Measurements from ENCODE around the gene PRKCG.

Gene PRKCG

DNA sequence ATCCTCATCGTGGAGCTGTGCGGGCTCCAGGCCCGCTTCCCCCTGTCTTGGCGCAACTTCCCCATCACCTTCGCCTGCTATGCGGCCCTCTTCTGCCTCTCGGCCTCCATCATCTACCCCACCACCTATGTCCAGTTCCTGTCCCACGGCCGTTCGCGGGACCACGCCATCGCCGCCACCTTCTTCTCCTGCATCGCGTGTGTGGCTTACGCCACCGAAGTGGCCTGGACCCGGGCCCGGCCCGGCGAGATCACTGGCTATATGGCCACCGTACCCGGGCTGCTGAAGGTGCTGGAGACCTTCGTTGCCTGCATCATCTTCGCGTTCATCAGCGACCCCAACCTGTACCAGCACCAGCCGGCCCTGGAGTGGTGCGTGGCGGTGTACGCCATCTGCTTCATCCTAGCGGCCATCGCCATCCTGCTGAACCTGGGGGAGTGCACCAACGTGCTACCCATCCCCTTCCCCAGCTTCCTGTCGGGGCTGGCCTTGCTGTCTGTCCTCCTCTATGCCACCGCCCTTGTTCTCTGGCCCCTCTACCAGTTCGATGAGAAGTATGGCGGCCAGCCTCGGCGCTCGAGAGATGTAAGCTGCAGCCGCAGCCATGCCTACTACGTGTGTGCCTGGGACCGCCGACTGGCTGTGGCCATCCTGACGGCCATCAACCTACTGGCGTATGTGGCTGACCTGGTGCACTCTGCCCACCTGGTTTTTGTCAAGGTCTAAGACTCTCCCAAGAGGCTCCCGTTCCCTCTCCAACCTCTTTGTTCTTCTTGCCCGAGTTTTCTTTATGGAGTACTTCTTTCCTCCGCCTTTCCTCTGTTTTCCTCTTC lies 8.0 kb upstream of the PRKCG start:
- DNase-seq, result no peak

DNA sequence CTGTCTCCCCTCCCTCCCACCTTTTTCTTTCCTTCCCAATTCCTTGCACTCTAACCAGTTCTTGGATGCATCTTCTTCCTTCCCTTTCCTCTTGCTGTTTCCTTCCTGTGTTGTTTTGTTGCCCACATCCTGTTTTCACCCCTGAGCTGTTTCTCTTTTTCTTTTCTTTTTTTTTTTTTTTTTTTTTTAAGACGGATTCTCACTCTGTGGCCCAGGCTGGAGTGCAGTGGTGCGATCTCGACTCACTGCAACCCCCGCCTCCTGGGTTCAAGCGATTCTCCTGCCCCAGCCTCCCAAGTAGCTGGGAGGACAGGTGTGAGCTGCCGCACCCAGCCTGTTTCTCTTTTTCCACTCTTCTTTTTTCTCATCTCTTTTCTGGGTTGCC lies 7.4 kb upstream of the PRKCG start:
- no peak for DNase-seq

DNA sequence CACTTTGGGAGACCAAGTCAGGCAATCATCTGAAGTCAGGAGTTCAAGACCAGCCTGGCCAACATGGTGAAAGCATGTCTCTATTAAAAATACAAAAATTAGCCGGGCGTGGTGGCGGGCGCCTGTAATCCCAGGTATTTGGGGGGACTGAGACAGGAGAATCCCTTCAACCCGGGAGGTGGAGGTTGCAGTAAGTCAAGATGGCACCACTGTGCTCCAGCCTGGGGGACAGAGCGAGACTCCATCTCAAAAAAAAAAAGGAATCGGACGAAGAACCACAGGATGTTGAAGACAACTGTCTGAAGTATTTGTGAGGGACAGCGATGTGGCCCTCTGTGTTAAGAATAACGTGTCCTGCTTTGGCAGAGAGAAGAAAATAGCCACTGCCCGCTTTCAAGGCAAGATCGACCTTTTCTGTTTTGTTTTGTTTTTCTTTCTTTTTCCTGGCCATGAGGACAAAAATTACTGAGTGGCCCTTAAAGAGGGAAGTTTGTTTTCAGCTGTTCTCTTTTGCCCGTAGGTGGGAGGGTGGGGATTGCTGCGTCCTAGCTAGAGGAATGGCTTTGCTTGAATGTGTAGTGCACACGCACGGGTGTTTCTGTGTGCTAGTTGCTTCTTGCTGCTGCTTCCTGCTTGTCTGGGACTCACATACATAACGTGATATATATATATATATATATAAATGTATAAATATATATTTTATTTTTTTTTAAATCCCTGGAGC lies 6.2 kb upstream of the PRKCG start:
- DNase-seq, result no peak

DNA sequence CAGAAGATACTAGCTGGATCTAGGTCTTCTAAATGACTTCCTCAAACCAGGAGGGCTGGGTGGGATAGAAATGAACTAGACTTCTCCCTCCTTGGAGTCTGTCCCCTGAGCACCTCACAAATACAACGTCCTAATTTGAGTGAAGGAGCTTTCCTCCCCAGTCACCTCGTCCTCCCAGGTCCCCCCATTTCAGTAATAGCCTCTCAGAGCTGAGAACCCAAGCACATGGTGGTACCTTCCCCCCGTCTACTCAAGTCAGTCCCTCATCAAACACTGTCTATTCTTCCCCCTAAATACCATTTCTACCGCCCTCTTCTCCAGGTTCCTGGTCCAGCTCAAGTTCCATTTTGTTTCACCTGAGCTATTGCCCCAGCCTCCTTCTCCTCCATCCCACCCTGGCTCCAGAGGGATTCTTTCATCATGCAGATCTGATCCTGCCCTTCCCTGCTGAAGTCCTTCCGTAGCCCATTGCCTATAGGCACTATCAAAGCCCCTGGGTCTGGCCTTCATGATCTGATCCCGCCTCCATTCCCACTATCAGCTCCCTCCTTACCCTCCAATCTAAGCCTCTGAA lies 5.3 kb upstream of the PRKCG start:
- DNase-seq, result no peak

DNA sequence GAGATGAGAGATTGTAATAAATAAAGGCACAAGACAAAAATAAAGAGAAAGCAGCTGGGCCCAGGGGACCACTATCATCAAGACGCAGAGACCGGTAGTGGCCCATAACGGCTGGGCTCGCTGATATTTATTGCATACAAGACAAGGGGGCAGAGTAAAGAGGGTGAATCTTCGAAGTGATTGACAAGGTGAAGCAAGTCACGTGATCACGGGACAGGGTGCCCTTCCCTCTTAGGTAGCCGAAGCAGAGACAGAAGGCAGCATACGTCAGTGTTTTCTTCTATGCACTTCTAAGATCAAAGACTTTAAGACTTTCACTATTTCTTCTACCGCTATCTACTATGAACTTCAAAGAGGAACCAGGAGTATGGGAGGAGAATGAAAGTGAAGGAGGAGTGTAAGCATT lies 4.6 kb upstream of the PRKCG start:
- no peak for DNase-seq

DNA sequence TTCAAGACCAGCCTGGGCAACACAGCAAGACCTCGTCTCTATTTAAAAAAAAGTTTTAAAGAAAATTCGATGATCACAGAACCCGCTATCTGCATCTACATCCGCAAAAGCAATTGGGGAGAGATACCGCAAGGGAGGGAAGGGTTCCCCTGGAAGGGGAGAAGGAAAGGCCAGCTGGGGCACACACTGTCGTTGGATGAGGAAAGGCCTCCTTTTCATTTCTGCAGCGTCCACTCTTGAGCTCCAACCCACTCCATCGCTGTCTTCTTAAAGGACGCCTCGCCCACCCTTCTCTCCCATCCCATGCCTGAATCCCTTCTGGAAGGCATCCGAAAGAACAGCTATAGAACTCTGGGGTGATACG lies 3.2 kb upstream of the PRKCG start:
- DNase-seq, result no peak

DNA sequence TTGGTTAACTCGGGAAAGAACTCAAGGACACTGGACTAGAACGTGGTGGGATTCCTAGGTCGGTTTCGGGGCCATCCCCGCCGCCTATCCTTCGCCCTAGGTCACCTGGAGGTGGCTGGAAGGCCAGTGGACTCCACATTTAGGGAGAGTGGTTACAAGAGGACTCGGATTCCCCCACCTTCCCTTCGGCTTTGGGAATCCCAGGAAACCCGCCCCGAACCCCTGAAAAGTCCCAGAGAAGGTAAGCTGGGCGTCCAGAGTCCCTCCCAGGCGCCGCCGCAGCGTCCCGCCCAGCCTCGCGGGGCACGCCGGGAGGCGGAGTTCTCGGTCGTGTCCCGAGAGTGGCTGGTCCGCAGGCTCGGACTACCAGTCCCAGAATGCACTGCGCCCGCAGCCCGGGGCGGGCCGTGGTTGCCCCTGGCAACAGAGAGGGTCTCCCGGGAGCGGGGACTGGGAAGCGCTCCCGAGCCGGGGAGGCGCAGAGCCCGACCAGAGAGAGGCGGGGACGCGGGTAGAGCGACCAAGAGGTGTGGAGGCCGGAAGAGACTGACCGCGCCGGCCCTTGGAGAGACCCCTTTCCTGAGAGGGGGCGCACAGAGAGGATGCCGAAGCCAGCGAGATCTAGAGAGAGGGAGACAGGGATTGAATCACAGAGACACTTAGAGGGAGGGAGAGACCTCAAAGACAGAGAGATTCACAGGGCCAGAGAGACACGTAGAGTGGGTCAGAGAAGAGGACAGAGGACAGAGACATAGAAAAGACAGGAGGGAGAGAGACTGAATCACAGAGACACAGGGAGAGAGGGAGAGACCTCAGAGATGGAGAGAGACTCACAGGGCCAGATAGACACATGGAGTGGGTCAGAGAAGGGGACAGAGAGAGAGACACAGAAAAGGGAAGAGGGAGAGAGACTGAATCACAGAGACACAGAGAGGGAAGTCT lies 2.6 kb upstream of the PRKCG start:
- DNase-seq, result peak; percentile 86

DNA sequence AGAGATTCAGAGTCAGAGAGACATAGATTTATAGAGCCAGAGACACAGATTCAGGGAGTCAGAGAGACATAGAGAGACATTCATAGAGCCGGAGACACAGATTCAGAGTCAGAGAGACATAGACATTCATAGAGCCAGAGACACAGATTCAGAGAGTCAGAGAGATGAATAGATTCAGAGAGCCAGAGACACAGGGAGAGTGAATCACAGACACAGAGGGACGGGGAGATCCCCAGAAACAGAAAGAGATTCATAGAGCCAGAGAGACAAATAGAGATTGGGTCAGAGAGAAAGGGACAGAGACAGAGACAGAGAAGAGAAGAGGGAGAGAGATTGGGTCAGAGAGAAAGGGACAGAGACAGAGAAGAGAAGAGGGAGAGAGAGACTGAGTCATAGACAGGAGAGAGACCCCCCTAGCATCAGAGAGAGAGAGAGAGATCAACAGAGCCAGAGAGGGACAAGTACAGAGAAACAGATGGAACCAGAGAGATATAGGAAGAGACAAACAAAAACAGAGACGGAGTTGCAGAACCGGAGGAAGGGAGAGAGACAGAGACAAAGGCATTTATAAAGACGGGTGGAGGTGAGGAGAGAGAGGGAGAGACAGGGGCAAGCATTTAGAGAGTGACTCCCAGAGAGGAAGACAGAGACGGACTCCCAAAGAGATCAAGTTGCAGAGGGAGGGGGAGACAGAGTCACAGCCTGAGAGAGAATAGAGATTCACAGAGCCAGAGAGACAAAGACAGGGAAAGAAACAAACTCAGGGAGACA lies 1.1 kb upstream of the PRKCG start:
- no peak for DNase-seq

DNA sequence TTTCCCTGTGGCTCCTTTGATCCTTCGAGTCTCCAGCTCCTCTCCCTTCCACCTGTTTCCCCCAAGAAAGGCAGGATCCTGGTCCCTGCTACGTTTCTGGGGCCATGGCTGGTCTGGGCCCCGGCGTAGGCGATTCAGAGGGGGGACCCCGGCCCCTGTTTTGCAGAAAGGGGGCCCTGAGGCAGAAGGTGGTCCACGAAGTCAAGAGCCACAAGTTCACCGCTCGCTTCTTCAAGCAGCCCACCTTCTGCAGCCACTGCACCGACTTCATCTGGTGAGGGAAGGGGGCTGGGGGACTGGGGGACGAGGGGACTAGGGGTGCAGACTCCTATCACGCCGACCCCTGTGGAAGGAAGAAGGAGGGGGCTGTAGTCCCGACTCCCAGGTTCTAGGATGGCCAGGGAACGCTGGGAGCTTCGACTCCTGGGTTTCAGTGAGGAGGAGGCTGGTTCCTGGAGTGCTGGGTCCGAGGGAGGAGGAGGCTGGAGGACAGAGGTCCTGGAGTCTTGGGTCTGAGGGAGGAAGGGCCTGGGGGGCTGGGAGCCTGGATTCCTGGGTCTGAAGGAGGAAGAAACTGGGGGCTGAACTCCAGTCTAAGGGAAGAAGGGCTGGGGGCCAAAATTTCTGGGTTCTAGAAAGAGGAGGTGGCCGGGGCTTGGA lies 524 bp downstream of the PRKCG start:
- no peak for DNase-seq

DNA sequence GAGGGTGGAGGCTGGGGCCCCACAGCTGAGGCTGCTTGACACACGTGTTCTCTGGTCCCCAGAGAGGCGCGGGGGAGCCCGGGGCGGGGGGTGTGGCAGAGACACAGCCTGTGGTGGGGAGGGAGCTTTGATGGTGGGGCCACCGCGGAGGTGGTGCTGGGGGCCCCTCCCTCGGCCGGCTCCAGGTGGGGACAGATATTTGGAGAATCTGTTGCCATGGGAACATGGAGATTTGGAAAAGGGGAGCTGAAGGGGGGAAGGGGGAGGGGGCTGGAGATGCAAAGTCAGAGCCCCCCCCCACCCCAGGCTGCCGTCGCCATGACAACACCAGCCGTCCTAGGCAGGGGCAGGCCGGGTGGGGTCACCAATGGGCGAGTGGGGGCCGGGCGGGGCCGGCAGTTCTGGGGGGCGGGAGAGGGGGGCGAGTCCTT lies 1.2 kb downstream of the PRKCG start:
- DNase-seq, result no peak

DNA sequence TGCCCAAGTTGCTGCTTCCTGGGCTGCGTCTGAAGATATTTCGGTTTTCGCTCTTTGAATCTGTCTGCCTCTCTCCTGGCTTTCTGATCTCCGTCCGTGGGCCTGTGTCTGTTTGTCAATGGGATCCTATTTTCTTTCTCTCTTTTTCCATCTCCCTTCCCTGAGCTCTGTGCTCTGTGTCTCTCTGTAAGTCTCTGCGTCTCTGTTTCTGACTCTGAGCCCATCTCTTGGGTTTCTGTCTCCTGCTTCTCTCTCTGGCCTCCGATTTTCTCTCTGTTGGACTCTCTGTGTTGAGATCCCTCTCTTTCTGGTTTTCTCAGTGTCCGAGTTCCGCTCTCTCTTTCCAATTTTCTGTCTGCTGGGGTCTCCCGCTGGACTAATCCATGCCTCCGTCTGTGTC lies 1.7 kb downstream of the PRKCG start:
- DNase-seq, result no peak

DNA sequence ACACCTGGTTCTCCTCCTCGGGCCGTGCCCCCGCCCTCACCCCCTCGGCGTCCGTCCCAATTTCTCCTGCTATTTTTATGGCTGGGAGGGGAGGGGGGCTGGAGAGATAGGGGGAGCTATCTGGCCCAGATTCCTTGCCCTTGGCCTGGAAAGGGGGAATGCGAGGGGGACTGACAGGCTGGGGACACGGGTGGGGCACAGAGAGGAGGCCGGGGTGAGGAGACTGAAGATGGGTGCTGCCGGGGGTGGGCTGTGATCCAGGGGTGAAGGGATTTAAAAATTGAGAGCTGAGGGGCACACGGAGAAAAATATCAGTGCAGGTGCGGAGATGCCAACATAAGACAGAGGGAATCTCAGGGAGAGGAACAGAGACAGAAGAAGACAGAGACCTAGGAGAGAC lies 2.3 kb downstream of the PRKCG start:
- no peak for DNase-seq

DNA sequence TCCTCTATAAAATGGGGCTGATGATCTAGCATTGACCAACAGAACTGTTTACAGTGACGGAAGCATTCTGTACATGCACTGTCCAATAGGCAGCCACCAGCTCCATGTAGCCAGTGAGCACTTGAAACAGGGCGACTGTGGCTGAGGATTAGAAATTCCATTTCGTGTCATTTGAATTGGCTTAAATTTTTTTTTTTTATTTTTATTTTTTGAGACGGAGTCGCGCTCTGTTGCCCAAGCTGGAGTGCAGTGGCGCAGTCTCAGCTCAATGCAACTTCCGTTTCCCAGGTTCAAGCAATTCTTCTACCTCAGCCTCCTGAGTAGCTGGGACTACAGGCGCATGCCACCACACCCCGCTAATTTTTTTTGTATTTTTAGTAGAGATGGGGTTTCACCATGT lies 3.0 kb downstream of the PRKCG start:
- no peak for DNase-seq

DNA sequence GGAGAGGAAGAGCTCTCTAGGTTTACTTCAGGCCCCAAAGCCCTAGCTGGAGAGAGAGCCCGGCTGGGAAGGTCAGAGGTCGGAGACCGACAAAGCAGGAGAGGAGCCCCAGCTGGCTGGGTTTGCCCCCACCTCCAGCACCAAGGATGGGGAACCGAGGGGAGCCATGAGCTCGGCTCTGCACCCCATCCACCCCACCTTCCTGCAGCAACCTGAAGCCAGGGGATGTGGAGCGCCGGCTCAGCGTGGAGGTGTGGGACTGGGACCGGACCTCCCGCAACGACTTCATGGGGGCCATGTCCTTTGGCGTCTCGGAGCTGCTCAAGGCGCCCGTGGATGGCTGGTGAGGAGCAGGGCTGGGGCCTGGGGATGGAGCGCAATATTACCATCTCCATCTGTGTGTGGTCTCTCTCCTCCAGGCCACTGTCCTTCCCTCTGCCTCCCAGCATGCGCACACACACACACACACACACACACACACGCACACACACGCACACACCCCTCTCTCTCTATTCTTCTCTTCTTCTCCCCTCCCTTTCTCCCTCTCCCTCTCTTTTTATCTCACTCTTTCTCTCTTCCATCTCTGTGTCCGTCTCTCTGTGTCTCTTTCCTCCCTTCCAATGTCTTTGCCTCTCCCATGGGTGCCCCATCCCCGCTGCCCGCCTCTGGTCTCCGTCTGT lies 10.4 kb downstream of the PRKCG start:
- DNase-seq, result no peak

DNA sequence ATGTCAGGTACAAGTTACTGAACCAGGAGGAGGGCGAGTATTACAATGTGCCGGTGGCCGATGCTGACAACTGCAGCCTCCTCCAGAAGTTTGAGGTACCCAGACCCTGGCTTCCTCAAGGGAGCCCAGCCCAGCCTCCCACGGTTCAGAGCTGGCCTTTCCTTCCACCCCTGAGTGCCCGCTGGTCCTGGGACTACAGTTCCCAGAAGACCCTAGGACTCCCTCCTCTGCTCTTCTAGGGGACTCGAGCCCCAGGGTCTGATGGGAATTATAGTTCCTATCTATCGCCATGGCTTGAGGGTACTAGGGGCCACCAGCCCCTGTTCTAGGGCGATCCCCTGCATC lies 11.0 kb downstream of the PRKCG start:
- DNase-seq, result peak; percentile 51

DNA sequence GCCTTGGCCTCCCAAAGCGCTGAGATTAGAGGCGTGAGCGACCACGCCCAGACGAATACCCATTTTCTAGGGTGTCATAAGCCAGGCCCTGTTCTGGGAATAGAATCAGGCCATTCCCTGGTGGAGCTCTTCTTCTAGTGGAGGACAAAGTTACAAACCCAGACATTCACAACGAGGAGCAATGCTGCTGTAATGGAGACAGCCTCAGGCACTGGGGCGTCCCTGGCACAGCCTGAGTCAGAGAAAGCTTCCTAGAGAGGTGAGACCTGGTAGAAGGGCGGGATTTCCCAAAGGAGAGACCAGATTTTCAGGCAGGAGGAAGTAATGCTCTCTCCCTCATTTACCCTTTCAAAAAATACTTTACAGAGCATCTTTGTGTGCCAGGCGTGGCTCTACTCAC lies 12.7 kb downstream of the PRKCG start:
- no peak for DNase-seq

DNA sequence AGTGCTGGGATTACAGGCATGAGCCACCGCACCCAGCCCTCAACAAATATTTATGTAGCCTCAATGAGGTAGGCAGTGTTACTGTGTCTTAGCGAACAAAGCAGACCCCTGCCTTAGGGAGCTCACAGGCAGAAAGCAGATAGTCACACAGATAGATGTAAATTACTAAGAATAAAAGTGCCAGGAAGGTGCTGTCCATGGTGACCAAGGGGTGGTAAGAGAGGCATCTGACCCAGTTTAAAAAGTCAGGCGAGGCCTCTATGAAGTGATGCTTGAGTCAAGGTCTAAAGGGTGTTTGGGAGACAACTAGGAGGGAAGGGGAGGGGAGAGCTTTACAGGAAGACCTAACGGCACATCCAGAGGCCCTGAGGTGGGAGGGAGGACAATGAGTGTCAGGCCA lies 14.7 kb downstream of the PRKCG start:
- DNase-seq, result no peak

DNA sequence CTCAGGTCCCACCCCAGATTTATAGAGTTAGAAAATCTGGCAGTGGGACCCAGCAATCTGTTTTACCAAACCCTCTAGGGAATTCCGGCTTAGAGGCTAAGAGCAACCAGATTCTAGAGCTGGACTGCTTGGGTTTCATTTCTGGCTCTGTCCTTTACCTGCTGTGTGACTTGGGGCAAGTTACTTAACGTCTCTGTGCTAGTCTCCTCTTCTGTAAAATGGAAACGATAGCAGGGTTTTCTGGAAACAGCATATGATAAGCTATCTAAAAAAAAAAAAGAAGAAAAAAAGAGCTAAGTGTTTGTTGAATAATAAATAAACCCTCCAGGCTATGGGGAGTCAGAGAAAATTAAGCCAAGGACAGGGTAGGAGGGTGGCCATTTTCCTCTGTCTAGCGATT lies 15.5 kb downstream of the PRKCG start:
- no peak for DNase-seq

DNA sequence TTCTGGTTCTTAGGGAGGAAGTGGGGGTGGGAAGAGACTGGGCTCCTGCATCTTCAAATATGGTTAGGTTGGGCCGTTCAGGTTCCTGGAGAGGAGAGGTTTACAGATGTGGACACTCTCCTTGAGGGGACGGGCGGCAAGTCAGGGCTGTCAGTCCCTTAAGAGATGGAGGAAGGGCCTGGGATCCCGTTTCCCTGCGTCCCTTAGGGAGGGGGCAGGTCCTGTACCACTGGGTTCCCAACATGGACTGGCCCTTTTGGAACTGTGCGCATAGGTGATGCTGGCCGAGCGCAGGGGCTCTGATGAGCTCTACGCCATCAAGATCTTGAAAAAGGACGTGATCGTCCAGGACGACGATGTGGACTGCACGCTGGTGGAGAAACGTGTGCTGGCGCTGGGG lies 16.2 kb downstream of the PRKCG start:
- no peak for DNase-seq

DNA sequence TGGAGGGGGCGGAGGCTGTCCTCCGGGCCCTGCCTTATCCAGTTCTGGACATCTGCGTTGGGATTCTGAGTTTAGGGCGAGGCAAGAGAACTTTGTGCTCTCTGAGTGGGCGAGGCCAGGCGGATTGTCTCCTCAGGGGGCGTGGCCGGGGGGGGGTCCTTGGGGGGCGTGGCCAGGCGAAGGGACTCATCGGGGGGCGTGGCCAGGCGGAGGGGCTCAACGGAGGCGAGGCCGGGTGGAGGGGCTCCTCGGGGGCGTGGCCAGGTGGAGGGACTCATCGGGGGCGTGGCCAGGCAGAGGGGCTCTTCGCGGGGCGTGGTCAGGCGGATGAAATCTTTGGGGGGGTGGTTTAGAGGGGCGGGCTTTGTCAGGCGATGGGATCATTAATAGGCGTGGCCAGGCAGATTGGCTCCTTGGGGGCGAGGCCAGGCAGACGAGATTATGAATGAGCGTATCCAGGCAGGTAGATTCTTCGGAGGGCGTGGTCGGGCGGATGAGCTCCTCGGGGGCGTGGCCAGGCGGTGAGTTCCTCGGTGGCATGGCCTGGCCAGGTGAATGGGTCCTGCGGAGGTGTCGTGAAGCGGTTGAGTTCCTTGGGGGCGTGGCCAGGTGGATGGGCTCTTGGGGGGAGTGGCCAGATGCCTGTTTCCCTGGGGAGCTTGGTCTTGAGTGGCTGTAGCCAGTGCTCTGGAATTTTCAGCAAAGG lies 16.8 kb downstream of the PRKCG start:
- DNase-seq, result peak; percentile 38
